Natural killer cell (primary cell): ENCODE results near the gene GFER. TPM values are rescaled to one million over a fixed set of nuclear protein-coding genes. Genes with fewer than 3 reads are reported as not detected.

Source experiments
- ATAC-seq, 3 donors: fragments of 150-1000 bp in 2 of 3; fragments of 200-7000 bp in 1 of 3; cut with Tn5 transposase; 1 replicate in 1 of 3; 2 replicates in 2 of 3; pipeline ENCODE4 v1.10.0; 2021; ENCODE audit warnings: mild to moderate bottlenecking in 2 of 3, moderate library complexity in 2 of 3
- DNase-seq, 2 donors: peaks; one replicate each; pipeline versions ENCODE4 v3.0.0 to v3.0.0-alpha.2; 2013 to 2021; ENCODE audit warnings: mixed read lengths in 1 of 2
- H3K27ac ChIP-seq: one replicate; pipeline ENCODE4 v1.5.1; 2013; ENCODE audit warnings: mild to moderate bottlenecking, low read length
- H3K27me3 ChIP-seq: one replicate; pipeline ENCODE4 v1.6.1; 2013; ENCODE audit warnings: low read length; ENCODE audit not compliant: control insufficient read depth, insufficient read depth
- H3K36me3 ChIP-seq: one replicate; pipeline ENCODE4 v1.6.1; 2013; ENCODE audit warnings: low read length; ENCODE audit not compliant: control insufficient read depth, insufficient read depth
- H3K4me1 ChIP-seq: one replicate; pipeline ENCODE4 v1.6.1; 2013; ENCODE audit warnings: low read length; ENCODE audit not compliant: control insufficient read depth, insufficient read depth
- H3K4me3 ChIP-seq: one replicate; pipeline ENCODE4 v1.5.1; 2013; ENCODE audit warnings: low read length
- H3K9me3 ChIP-seq: one replicate; pipeline ENCODE4 v1.6.1; 2013; ENCODE audit warnings: low read length; ENCODE audit not compliant: control insufficient read depth, insufficient read depth
- H3K27ac Mint-ChIP-seq, 2 donors: one replicate each; pipeline ENCODE4 v1.8.0; 2022; ENCODE audit warnings: mild to moderate bottlenecking in 2 of 2, mixed read lengths in 2 of 2, moderate library complexity in 1 of 2
- H3K27me3 Mint-ChIP-seq, 2 donors: one replicate each; pipeline ENCODE4 v1.8.0; 2022; ENCODE audit warnings: low read depth in 2 of 2, mixed read lengths in 2 of 2
- H3K36me3 Mint-ChIP-seq: one replicate; pipeline ENCODE4 v1.8.0; 2022; ENCODE audit warnings: mixed read lengths
- H3K4me1 Mint-ChIP-seq, 2 donors: one replicate each; pipeline ENCODE4 v1.8.0; 2022; ENCODE audit warnings: mixed read lengths in 2 of 2
- H3K4me3 Mint-ChIP-seq: one replicate; pipeline ENCODE4 v1.8.0; 2022; ENCODE audit warnings: mild to moderate bottlenecking, moderate library complexity, mixed read lengths
- H3K9me3 Mint-ChIP-seq, 2 donors: one replicate each; pipeline ENCODE4 v1.8.0; 2022; ENCODE audit warnings: mixed read lengths in 2 of 2
- CTCF ChIP-seq: fragments of 200-600 bp; IDR thresholded peaks from one replicate; pipeline ENCODE4 v1.8.0; 2022; ENCODE audit warnings: antibody characterized with exemption
- WGBS: methylation state at CpG from one replicate; pipeline ENCODE4 v1.1.7; 2013; ENCODE audit warnings: missing lambda C conversion rate; ENCODE audit not compliant: insufficient coverage; 5-methylcytosine and 5-hydroxymethylcytosine counted together
- intact Hi-C: fragments of 100-400 bp; cut with micrococcal nuclease; formaldehyde crosslinking; loops from one replicate; pipeline ENCODE4 v1.14.2; 2022
- total RNA-seq, 4 donors: library from RNA; stranded (reverse); fragments of 120-200 nt in 1 of 4; gene quantifications; one replicate each; pipeline versions ENCODE4 v1.2.3 to v1.2.4, GENCODE V29; 2013 to 2022

Gene GFER
- total RNA-seq, 3 donors from 2014 or later (not counting 1 experiment from before 2014, with no cell fraction given) = 23.8 to 29.5 (median 24.6) TPM

GRCh38 chr16:2027024-2028010 is 43.3 kb downstream of the GFER start:
- H3K4me1 Mint-ChIP-seq = peaks cover 8 to 21% of the 10 kb centered on the region in 2 donors
- ATAC-seq = peak in 2 of 3 donors; percentile 17 to 21
- WGBS = 9% methylated on average over 76 of the region's 76 CpGs

GRCh38 chr16:2028146-2028545 is 44.2 kb downstream of the GFER start:
- WGBS = 86% methylated on average over 3 of the region's 3 CpGs
- ATAC-seq = no peak
- Mint-ChIP-seq H3K4me3 (peak overlapping the region; percentile 78), H3K4me1 (peaks cover 4 to 13% of the 10 kb centered on the region in 2 donors), H3K27me3 (no peaks in the 10 kb centered on the region), H3K36me3 (no peaks in the 10 kb centered on the region), H3K9me3 (no peaks in the 10 kb centered on the region), H3K27ac (no peak overlapping the region)
- TF ChIP-seq CTCF = no peak
- DNase-seq = no peak
- Histone ChIP-seq H3K4me3 (no peak overlapping the region), H3K27me3 (peaks cover 5% of the 10 kb centered on the region), H3K4me1 (peaks cover 24% of the 10 kb centered on the region), H3K27ac (no peak overlapping the region), H3K36me3 (no peaks in the 10 kb centered on the region), H3K9me3 (no peaks in the 10 kb centered on the region)
- intact Hi-C loops = loop anchor here (10.0 kb wide), 1 partner anchor 237 kb away; the partner anchor contains the start of gene RNPS1

More at GRCh38 chr16:2027024-2028010, 43.3 kb downstream of the GFER start:
- intact Hi-C loops = loop anchor here (10.0 kb wide), 1 partner anchor 237 kb away; the partner anchor contains the start of gene RNPS1
- H3K27ac ChIP-seq = no peak overlapping the region
- DNase-seq = peak in 1 of 2 donors; percentile 54
- Mint-ChIP-seq H3K9me3 (no peaks in the 10 kb centered on the region), H3K27me3 (peaks cover 0 to 4% of the 10 kb centered on the region in 2 donors), H3K27ac (no peak overlapping the region), H3K4me3 (peak overlapping the region; percentile 78), H3K36me3 (no peaks in the 10 kb centered on the region)
- H3K4me1 ChIP-seq = peaks cover 31% of the 10 kb centered on the region
- peak overlapping the region; percentile 24 for H3K4me3 ChIP-seq
- peaks cover 7% of the 10 kb centered on the region for H3K27me3 ChIP-seq
- TF ChIP-seq CTCF = no peak
- H3K9me3 ChIP-seq = no peaks in the 10 kb centered on the region
- no peaks in the 10 kb centered on the region for H3K36me3 ChIP-seq

- Mint-ChIP-seq H3K4me3 (no peak overlapping the region), H3K4me1 (peaks cover 0 to 8% of the 10 kb centered on the region in 2 donors), H3K9me3 (no peaks in the 10 kb centered on the region), H3K27ac (no peak overlapping the region), H3K36me3 (no peaks in the 10 kb centered on the region), H3K27me3 (no peaks in the 10 kb centered on the region)
- ATAC-seq (no peak), DNase-seq (no peak)
- Histone ChIP-seq H3K36me3 (no peaks in the 10 kb centered on the region), H3K27me3 (peaks cover 5% of the 10 kb centered on the region), H3K9me3 (no peaks in the 10 kb centered on the region), H3K4me1 (peaks cover 18% of the 10 kb centered on the region), H3K27ac (no peak overlapping the region), H3K4me3 (no peak overlapping the region)
- intact Hi-C loops = loop anchor here (10.0 kb wide), 1 partner anchor 236 kb away; the partner anchor contains the start of gene RNPS1
- 88% methylated on average over 18 of the region's 18 CpGs for WGBS
- TF ChIP-seq CTCF = no peak
Observed at GRCh38 chr16:2028620-2029220, 44.7 kb downstream of the GFER start.
